GM12878 (cell line): Measurements from ENCODE around the gene MMP27. TPM values are rescaled to one million over a fixed set of nuclear protein-coding genes. Genes with fewer than 3 reads are reported as not detected.

Experiments
- ATAC-seq: fragments of 200-7000 bp; cut with Tn5 transposase; 3 replicates; pipeline ENCODE4 v1.9.1; 2020; ENCODE audit warnings: mild to moderate bottlenecking, moderate library complexity
- BruUV-seq: library from RNA; stranded (reverse); fragments of 400-500 nt; replicated peaks from 2 replicates; lab custom pipeline; 2021; lab: Mats Ljungman, UMichigan
- CTCF ChIA-PET: fragments of 300-600 bp; sonication (Branson Sonifier 250); formaldehyde crosslinking; extraction: SDS; loops from one replicate; lab custom pipeline; 2021; ENCODE audit warnings: inconsistent platforms; lab: Yijun Ruan, JAX
- POLR2A ChIA-PET: fragments of 350-600 bp; formaldehyde crosslinking; extraction: SDS; loops from one replicate; lab custom pipeline; 2021; ENCODE audit warnings: inconsistent platforms; lab: Charles Lee
- RAD21 ChIA-PET: fragments of 300-600 bp; sonication (Branson Sonifier 250); formaldehyde crosslinking; loops from one replicate; lab custom pipeline; 2023; ENCODE audit warnings: antibody characterized with exemption; ENCODE audit not compliant: unreplicated experiment; lab: Charles Lee
- SMC1A ChIA-PET: fragments of 300-600 bp; sonication (Branson Sonifier 250); formaldehyde crosslinking; loops from one replicate; lab custom pipeline; 2023; ENCODE audit not compliant: unreplicated experiment, uncharacterized antibody; lab: Charles Lee
- DNase-seq: peaks from one replicate; pipeline ENCODE4 v3.0.0-alpha.2; 2011; ENCODE audit warnings: low read depth, low spot score
- FAIRE-seq: peaks from 3 replicates; lab custom pipeline; 2011; peaks lifted over from hg19 to GRCh38; lab: Jason Lieb, UNC
- H2AFZ ChIP-seq: 2 replicates; pipeline ENCODE4 v1.6.0; 2011; ENCODE audit warnings: low read depth, low read length, control low read depth; ENCODE audit not compliant: control insufficient read depth
- H3K27ac ChIP-seq: 2 replicates; pipeline ENCODE4 v1.5.1; 2011; ENCODE audit warnings: control low read depth; ENCODE audit not compliant: control insufficient read depth, insufficient read depth
- H3K27me3 ChIP-seq, 2 experiments: replicated peaks in 1 of 2; 2 replicates each; pipeline versions ENCODE4 v1.6.0 to v1.6.1; 2011; ENCODE audit warnings: low read length in 1 of 2; ENCODE audit not compliant: control insufficient read depth in 2 of 2, insufficient read depth in 2 of 2
- H3K36me3 ChIP-seq, 2 experiments: 2 replicates each; pipeline ENCODE4 v1.5.1; 2011; ENCODE audit warnings: low read length in 1 of 2; ENCODE audit not compliant: control insufficient read depth in 2 of 2, insufficient read depth in 2 of 2
- H3K4me1 ChIP-seq: 2 replicates; pipeline ENCODE4 v1.6.1; 2011; ENCODE audit warnings: mild to moderate bottlenecking, low read length, moderate library complexity, mixed read lengths; ENCODE audit not compliant: control insufficient read depth, insufficient read depth
- H3K4me2 ChIP-seq: 2 replicates; pipeline ENCODE4 v1.6.0; 2011; ENCODE audit warnings: control low read depth; ENCODE audit not compliant: control insufficient read depth, insufficient read depth
- H3K4me3 ChIP-seq: fragments of 200-600 bp; sonication (generic); 2 replicates; pipeline ENCODE4 v1.5.1; 2016
- H3K79me2 ChIP-seq: 2 replicates; pipeline ENCODE4 v1.6.0; 2011; ENCODE audit warnings: low read length; ENCODE audit not compliant: control insufficient read depth, insufficient read depth
- H3K9ac ChIP-seq: 2 replicates; pipeline ENCODE4 v1.8.0; 2011; ENCODE audit warnings: low read length, control low read depth, mixed read lengths; ENCODE audit not compliant: control insufficient read depth, insufficient read depth
- H3K9me3 ChIP-seq: replicated peaks from 3 replicates; pipeline ENCODE4 v1.5.1; 2011; ENCODE audit warnings: mild to moderate bottlenecking, low read length; ENCODE audit not compliant: control insufficient read depth, insufficient read depth
- H4K20me1 ChIP-seq: 2 replicates; pipeline ENCODE4 v1.6.0; 2011; ENCODE audit not compliant: control insufficient read depth, insufficient read depth
- CHD2 ChIP-seq: IDR thresholded peaks from 2 replicates; pipeline ENCODE4 v1.6.1; 2011; ENCODE audit warnings: low read depth, low read length, improper control_type of control experiment, borderline replicate concordance
- CREB1 ChIP-seq: IDR thresholded peaks from 2 replicates; pipeline ENCODE4 v1.6.1; 2012; ENCODE audit warnings: low read depth, mild to moderate bottlenecking, inconsistent platforms
- EED ChIP-seq: sonication (generic); IDR thresholded peaks from 2 replicates; pipeline ENCODE4 v1.6.1; 2016; ENCODE audit warnings: antibody characterized with exemption, low read depth
- ESRRA ChIP-seq: IDR thresholded peaks from 2 replicates; pipeline ENCODE4 v1.6.1; 2012; ENCODE audit warnings: mild to moderate bottlenecking, low read length, improper control_type of control experiment
- HDGF ChIP-seq: fragments of 450-650 bp; IDR thresholded peaks from 2 replicates; pipeline ENCODE4 v1.6.1; 2016; ENCODE audit warnings: antibody characterized with exemption
- HSF1 ChIP-seq: fragments of 150-350 bp; IDR thresholded peaks from 2 replicates; pipeline ENCODE4 v1.6.1; 2014; ENCODE audit warnings: mild to moderate bottlenecking, low read depth, low read length
- MYC ChIP-seq: IDR thresholded peaks from 2 replicates; pipeline ENCODE4 v1.6.1; 2011; ENCODE audit warnings: mild to moderate bottlenecking, low read length, moderate library complexity, inconsistent platforms; ENCODE audit not compliant: insufficient read depth, insufficient replicate concordance, insufficient read length, severe bottlenecking
- POU2F2 ChIP-seq: IDR thresholded peaks from 3 replicates; pipeline ENCODE4 v1.6.1; 2011; ENCODE audit warnings: low read depth, mild to moderate bottlenecking, low read length, borderline replicate concordance
- SKIL ChIP-seq: fragments of 450-650 bp; IDR thresholded peaks from 2 replicates; pipeline ENCODE4 v1.6.1; 2017; ENCODE audit warnings: mild to moderate bottlenecking, low read depth, inconsistent platforms; ENCODE audit not compliant: poor library complexity, severe bottlenecking
- SMAD1 ChIP-seq: fragments of 450-650 bp; IDR thresholded peaks from 2 replicates; pipeline ENCODE4 v1.6.1; 2018; ENCODE audit warnings: mild to moderate bottlenecking, low read depth; ENCODE audit not compliant: partially characterized antibody
- YBX1 ChIP-seq: fragments of 450-650 bp; IDR thresholded peaks from 2 replicates; pipeline ENCODE4 v1.6.1; 2016; ENCODE audit warnings: antibody characterized with exemption
- ZBTB33 ChIP-seq: fragments of 450-650 bp; IDR thresholded peaks from 2 replicates; pipeline ENCODE4 v1.6.1; 2017; ENCODE audit warnings: mild to moderate bottlenecking
- ZNF687 ChIP-seq: fragments of 450-650 bp; IDR thresholded peaks from 2 replicates; pipeline ENCODE4 v1.6.1; 2017; ENCODE audit warnings: mild to moderate bottlenecking, moderate library complexity
- ZZZ3 ChIP-seq: IDR thresholded peaks from 2 replicates; pipeline ENCODE4 v1.6.1; 2011; ENCODE audit warnings: low read depth; ENCODE audit not compliant: control insufficient read depth, insufficient read length
- WGBS: methylation state at CpG from one replicate; pipeline ENCODE4 v1.1.6; 2016; ENCODE audit warnings: low lambda C conversion rate; ENCODE audit not compliant: insufficient replicate concordance, insufficient coverage; ENCODE audit errors: missing lambda C conversion rate; 5-methylcytosine and 5-hydroxymethylcytosine counted together
- in situ Hi-C: fragments of 300-500 bp; cut with MboI; formaldehyde crosslinking; loops from 9 replicates; pipeline ENCODE4 v1.14.3; 2018; ENCODE audit warnings: mixed read lengths
- intact Hi-C: fragments of 100-400 bp; cut with micrococcal nuclease; formaldehyde crosslinking; loops from one replicate; pipeline ENCODE4 v1.14.2; 2022; ENCODE audit not compliant: unreplicated experiment
- polyA plus RNA-seq, 11 experiments: library from polyadenylated mRNA; depleted of rRNA in 4 of 11; unstranded in 6 of 11; stranded (reverse) in 5 of 11; fragments of >200 nt; fragmentation: Nextera tagmentation in 4 of 11; fragmentation: Illumina TruSeq in 1 of 11; extraction: Ambion mirVana in 4 of 11; extraction: Trizol in 1 of 11; gene quantifications; 1 replicate in 1 of 11; 2 replicates in 10 of 11; pipeline versions ENCODE4 v1.2.1 to v1.2.3, GENCODE V29; 2011 to 2016; ENCODE audit warnings: inconsistent platforms in 2 of 11, missing spikeins in 2 of 11, low read depth in 1 of 11
- total RNA-seq, 4 experiments: library from RNA; depleted of rRNA in 3 of 4; stranded (reverse); fragments of >200 nt in 3 of 4; fragmentation: Illumina TruSeq in 1 of 4; extraction: Trizol in 1 of 4; gene quantifications; 2 replicates each; pipeline versions ENCODE4 v1.2.1 to v1.2.3, GENCODE V29; 2013 to 2021

The MMP27 gene
- total and polyA plus RNA-seq, 10 of the 15 experiments (the other 5 are each of a cell fraction or from before 2014, with no cell fraction given), result not detected

GRCh38 chr11:102719620-102720277, 14.2 kb upstream of the MMP27 start:
- no peaks in the 10 kb centered on the region for H3K27me3 ChIP-seq
- DNase-seq (no peak), FAIRE-seq (no peak), ATAC-seq (no peak)
- H4K20me1 ChIP-seq, result no peaks in the 10 kb centered on the region
- BruUV-seq, result no TSS peak
- ChIA-PET RAD21 (no interaction called here), POLR2A (no interaction called here), CTCF (no interaction called here), SMC1A (no interaction called here)
- no peak overlapping the region for H2AFZ ChIP-seq
- 47% methylated on average over 4 of the region's 4 CpGs for WGBS
- H3K79me2 ChIP-seq, result no peaks in the 10 kb centered on the region
- H3K27ac ChIP-seq, result no peak overlapping the region
- H3K36me3 ChIP-seq, result no peaks in the 10 kb centered on the region
- in situ Hi-C loops (no loop called here), intact Hi-C loops (no loop called here)
- no peak overlapping the region for H3K4me2 ChIP-seq
- H3K9ac ChIP-seq, result no peak overlapping the region
- no peaks in the 10 kb centered on the region for H3K4me1 ChIP-seq
- H3K9me3 ChIP-seq, result no peaks in the 10 kb centered on the region
- no peak overlapping the region for H3K4me3 ChIP-seq
- no peak for TF ChIP-seq ZBTB33
- TF ChIP-seq EED, result no peak
- TF ChIP-seq SKIL, result no peak
- TF ChIP-seq CREB1, result no peak
- TF ChIP-seq ESRRA, result no peak
- no peak for TF ChIP-seq HDGF
- TF ChIP-seq MYC, result no peak
- TF ChIP-seq HSF1, result no peak
- TF ChIP-seq YBX1, result no peak
- no peak for TF ChIP-seq POU2F2
- no peak for TF ChIP-seq SMAD1
- no peak for TF ChIP-seq ZNF687
- TF ChIP-seq ZZZ3, result no peak
- TF ChIP-seq CHD2, result no peak
